GM04503 (cell line): ENCODE data around the gene TIFAB.

Experiments used
- DNase-seq: peaks from one replicate; pipeline ENCODE4 v3.0.0-alpha.2; 2012; ENCODE audit warnings: low read depth

Gene TIFAB

DNA sequence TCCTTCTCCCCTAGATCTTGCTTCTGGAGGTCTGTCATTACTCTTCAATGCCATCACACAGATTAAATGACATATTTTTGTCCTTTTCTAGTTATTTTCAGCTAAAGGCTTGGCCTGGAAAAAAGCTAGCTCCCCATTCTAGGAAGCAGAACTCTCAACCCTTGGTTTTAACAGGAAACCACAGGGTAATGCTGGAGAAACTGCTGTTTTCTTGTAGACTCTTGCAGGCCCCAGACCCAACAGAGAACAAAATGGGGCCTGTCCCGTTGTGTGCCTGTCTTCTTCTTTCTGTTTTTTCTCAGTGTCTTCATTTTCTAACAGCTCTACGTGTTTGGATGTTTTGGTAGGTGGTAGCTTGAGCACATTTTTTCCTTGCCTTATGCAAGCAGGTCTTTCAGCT is 26.5 kb downstream of the TIFAB start:
- DNase-seq, result no peak

DNA sequence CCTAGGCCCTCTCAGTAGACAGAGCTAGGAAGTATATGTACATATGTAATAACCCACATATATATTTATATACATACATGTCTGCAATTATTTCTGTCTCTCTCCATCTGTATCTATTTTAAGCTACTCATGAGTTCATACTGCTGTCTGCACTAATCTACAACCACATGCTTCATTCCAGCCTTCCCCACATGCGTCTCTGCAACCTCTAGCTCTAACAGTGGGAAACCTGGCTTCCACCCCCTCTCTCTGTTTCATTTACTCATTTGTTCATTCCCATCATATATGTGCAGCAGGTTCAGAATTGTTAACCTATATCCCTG is 28.3 kb downstream of the TIFAB start:
- DNase-seq, result no peak

DNA sequence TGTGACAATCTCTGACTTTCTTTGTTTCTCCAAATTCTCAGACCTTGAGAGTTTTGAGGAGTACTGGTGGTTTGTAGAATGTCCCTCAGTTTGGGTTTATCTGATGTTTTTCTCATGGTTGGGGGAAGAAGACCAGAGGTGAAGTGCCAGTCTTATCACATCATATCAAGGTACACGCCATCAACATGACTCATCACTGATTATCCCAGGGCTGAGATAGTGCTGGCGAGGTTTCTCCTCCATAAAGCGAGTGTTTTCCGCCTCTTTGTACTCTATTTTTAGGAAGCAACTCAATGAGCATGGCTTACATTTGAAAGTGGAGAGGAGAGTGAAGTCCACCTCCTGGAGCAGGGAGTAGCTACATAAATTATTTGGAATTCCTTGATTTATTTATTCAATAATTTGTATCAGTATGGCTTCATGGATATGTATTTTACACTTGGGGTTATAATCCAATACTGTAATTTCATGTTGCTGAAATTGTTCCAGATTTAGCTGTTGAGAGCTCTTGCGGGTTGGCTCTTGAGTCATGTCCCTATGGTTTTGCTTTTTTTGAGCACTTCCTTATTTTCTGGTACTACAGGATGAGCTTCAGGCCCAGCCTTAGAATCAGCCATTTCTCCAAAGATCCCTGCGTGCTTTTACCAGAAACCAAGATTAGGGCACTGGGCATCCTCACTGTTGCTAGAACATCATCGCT is 28.9 kb downstream of the TIFAB start:
- DNase-seq, result no peak

DNA sequence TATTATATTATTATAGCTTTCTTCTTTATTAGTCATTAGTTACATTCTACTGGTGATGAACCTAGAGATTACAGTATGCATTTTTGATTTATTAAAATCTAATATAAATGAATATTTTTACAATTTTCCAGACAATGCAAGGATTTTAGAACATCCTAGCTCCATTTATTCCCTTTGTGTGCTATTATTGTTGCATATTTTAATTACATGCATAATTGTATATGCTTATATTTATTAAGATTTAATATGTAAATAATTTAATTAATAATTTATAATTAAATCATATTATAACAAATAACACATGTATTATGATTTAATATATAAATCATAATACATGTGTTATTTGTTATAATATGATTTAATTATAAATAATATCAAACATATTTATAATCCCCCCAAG is 29.7 kb downstream of the TIFAB start:
- no peak for DNase-seq

DNA sequence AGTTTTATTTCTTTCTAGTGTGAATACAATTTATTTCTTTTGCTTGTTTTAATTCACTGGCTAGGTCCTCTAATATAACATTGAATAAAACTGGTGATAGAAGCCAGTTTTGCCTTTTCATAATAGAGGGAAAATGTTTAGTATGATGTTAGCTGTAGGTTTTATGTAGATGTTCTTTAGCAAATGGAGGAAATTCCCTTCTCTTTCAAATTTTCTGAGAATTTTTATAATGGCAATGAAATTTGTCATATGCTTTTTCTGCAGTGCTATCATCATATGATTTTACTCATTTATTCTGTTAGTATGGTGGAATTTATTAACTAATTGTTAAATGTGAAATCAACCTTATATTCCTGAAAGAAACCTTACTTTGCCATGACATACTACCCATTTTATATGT is 35.1 kb downstream of the TIFAB start:
- DNase-seq, result no peak

DNA sequence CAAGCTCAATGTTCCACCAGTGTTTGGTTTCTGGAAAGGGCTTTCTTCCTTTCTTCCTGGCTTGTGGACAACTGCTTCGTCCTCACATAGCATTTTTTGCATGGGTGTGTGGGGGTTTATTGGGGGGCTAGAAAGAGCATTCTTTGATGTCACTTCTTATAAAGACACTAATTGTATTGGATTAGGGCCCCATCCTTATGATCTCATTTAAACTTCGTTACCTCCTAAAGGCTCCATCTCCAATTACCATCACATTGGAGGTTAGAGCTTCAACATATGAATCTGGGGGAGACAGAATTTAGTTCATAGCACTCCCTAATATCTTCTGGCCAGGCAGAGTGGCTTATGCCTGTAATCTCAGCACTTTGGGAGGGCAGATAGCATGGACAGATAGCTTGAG is 47.1 kb downstream of the TIFAB start:
- no peak for DNase-seq

DNA sequence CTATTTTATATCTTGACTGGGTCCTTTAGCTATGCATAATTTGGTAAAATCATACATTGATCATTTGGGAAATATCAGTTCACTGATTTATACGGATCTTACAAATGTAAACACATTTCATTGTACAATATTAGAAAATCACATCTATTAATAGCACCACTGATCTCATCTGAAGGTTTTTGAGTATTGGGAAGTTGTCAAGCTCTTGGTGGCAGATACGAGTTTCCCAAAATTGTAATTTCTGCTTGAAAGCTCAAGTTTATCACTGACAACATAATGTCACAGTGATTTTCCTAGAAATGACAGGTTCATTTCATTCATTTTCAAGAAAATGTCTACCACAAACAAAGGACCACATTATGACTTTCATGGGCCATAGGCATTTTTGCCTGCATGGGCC is 50.1 kb downstream of the TIFAB start:
- no peak for DNase-seq

DNA sequence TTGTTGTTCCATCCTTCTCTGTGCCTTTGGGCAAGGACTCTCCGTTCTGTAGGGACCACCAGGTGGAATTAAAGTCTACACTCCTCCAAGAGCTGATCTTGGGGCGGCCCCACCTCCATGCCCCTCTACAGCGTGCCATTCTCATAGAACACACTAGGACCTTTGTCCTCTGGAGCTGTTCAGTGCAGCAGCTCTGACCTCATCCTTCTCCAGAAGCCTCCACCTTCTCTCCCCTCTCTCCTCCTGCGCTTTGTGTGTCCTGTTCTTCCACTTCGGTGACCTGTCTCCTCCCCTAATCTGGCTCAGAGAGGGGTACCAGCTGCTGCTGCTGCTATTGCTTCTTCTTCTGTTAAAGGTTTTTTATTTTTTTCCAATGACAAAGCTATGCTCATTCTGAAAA is 51.3 kb downstream of the TIFAB start:
- DNase-seq, result no peak

DNA sequence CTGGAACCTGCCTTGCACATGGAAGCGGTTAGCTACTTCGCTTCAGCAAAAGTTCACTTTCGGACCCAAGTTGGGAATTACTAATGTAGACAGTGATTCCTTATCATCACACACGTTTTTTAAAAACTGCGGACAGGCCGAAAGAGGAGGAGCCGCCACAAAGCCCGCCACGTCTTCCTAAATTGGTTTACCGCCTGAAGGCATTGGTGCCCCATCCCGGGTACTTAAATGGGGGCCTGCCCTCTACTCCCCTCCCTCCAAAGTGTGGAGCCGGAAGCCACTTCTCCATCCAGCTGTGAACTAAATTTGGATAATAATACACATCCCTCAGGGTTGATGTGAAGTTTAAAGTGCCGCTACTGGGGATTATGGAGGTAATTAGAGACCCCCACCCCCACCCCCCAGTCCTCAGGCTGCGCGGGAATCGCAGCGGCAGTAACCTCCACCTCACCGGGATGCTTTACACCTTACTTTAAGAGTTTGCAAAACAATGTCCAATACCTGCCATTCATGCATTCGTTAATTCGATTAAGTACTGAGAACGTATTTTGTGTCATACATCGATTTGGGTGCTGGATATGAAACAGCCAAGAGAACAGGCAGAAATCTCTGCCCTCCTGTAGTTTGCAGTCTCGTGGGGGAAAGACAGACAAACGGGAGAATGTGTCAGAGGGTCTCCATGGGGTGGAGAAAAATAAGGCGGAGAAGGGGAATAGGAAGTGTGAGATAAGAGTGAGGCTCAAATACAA is 52.2 kb downstream of the TIFAB start:
- DNase-seq, result no peak

DNA sequence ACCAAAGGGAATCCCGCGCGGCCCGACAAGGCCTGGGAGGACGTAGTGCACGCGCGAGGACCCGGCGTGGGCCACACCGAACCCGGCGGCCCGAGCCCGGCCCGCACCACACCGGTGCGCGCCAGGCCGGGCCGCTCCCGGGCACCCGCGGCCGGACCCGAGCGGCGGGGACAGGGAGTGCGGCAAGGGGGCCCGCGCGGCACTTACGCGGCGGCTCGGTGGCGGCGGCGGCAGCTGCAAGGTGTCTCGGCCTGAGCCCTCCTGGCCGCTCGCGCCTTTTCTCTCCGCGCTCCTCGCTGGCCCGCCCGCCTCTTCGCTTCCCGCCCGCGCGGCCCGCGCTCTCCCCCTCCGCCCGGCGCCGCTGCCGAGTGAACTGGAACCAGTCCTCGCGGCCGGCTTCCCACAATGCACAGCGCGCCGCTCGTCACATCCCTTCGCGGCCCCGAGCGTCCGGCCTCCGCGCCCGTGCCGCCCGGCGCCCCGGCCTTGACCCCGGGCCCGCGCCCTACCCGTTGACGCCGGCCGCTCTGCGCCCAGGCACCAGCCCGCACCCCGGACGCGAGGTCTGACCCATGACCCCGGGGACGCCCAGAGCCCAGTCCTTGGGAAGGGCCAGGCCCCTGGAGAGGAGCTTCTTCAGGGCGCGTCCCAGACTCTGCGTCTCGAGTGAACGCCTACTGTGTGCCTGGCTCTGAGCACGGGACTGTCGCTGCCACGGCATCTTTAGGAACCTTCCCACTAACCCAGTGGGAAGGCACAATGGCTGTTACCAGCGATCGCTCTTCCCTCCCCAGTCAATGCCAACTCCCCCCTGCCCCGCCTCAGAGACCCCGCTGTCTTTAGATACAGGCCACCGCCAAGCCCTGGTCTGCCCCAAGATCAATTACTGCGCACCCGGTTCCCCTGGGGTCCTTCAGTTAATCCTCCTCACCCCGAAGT is 53.0 kb downstream of the TIFAB start, which contains the start of gene MACROH2A1:
TSS of gene MACROH2A1 (minus strand) at position 377 of the 939 bp plus-strand sequence. CDS start 10,138 bp downstream, outside the sequence.
- no peak for DNase-seq

DNA sequence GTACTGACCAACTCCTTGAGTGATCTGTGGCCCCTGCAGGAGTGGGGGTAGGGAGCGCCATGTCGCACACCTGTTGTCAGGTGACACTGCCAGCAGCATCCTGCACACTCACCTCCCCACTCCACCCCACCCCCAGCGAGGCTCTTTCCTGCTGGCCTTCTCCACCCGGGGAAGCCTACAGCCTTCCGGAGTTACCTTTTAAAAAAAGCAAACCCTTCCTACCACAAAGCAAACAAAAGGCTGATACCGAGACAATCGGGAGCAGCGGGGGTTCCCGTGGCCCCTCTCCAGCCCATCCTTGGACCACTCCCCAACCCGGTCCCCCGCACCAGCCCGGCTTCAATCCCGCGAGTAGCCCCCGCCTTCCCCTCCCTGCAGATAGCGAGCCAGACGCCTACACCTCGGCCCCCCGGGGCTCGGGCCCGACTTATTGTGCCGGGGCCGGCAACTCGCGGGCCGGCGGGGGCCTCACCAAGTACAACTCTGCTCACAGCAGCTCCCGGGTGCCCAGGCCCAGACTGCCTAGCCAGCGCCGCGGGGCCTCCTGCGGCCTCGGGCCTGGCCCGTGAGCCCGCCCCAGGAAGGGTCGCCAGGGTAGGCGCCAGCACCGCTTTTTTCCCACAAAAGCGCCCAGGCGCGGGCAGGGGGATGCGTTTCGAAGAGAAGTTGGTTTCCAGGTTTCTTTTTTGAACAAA is 53.8 kb downstream of the TIFAB start:
- no peak for DNase-seq
